OCI-LY7 (cell line): ENCODE results near the gene PCBP3. TPM values are rescaled to one million over a fixed set of nuclear protein-coding genes. Genes with fewer than 3 reads are reported as not detected.

Source experiments
- BruUV-seq: library from RNA; stranded (reverse); fragments of 400-500 nt; replicated peaks from 2 replicates; lab custom pipeline; 2021; lab: Mats Ljungman, UMichigan
- CTCF ChIA-PET: fragments of 300-600 bp; sonication (Branson Sonifier 250); formaldehyde crosslinking; loops from one replicate; lab custom pipeline; 2022; ENCODE audit warnings: antibody characterized with exemption; ENCODE audit not compliant: unreplicated experiment; lab: Charles Lee
- POLR2A ChIA-PET: fragments of 300-600 bp; sonication (Branson Sonifier 250); formaldehyde crosslinking; loops from one replicate; lab custom pipeline; 2022; ENCODE audit warnings: antibody characterized with exemption; lab: Charles Lee
- DNase-seq: peaks from one replicate; pipeline ENCODE4 v3.0.0-alpha.2; 2015; ENCODE audit warnings: low spot score
- H2AFZ ChIP-seq: fragments of 200-600 bp; sonication (generic), shearing (Covaris generic); 2 replicates; pipeline ENCODE4 v1.6.1; 2014; ENCODE audit warnings: mild to moderate bottlenecking, antibody characterized with exemption, low read length, moderate library complexity
- H3K27ac ChIP-seq: fragments of 200-600 bp; sonication (generic); 2 replicates; pipeline ENCODE4 v1.5.1; 2014; ENCODE audit warnings: mixed run types, low read depth, mild to moderate bottlenecking, moderate library complexity, low read length, inconsistent platforms; ENCODE audit not compliant: poor library complexity, severe bottlenecking
- H3K36me3 ChIP-seq: fragments of 200-600 bp; sonication (generic); 2 replicates; pipeline ENCODE4 v1.6.1; 2014; ENCODE audit warnings: mild to moderate bottlenecking, antibody characterized with exemption, low read length, moderate library complexity, mixed read lengths; ENCODE audit not compliant: insufficient read depth
- H3K4me1 ChIP-seq: fragments of 200-600 bp; sonication (generic); 2 replicates; pipeline ENCODE4 v1.5.1; 2014; ENCODE audit warnings: mild to moderate bottlenecking, low read length; ENCODE audit not compliant: insufficient read depth, poor library complexity, severe bottlenecking
- H3K4me2 ChIP-seq: fragments of 200-600 bp; sonication (generic); 2 replicates; pipeline ENCODE4 v1.6.1; 2014; ENCODE audit warnings: mild to moderate bottlenecking, low read length
- H3K4me3 ChIP-seq: fragments of 200-600 bp; sonication (generic); 2 replicates; pipeline ENCODE4 v1.5.1; 2014; ENCODE audit warnings: mild to moderate bottlenecking, low read depth, low read length; ENCODE audit not compliant: poor library complexity, severe bottlenecking
- H3K79me2 ChIP-seq: fragments of 200-600 bp; sonication (generic); 2 replicates; pipeline ENCODE4 v1.6.1; 2016; ENCODE audit warnings: low read depth, mild to moderate bottlenecking, low read length, moderate library complexity, mixed read lengths; ENCODE audit not compliant: insufficient read depth
- H3K9me2 ChIP-seq: fragments of 200-600 bp; sonication (generic); 2 replicates; pipeline ENCODE4 v1.6.1; 2016; ENCODE audit warnings: mild to moderate bottlenecking, low read length, mixed read lengths; ENCODE audit not compliant: insufficient read depth
- H3K9me3 ChIP-seq: fragments of 200-600 bp; sonication (generic); 2 replicates; pipeline ENCODE4 v1.6.1; 2014; ENCODE audit warnings: mild to moderate bottlenecking, mixed run types, low read length, mixed read lengths
- H4K20me1 ChIP-seq: fragments of 200-600 bp; sonication (generic); 2 replicates; pipeline ENCODE4 v1.6.1; 2014; ENCODE audit warnings: mild to moderate bottlenecking, antibody characterized with exemption, low read length, moderate library complexity, mixed read lengths; ENCODE audit not compliant: insufficient read depth
- CTCF ChIP-seq: fragments of 200-600 bp; sonication (generic); conservative IDR thresholded peaks from 2 replicates; pipeline ENCODE4 v1.5.1; 2014; ENCODE audit warnings: mild to moderate bottlenecking, antibody characterized with exemption, low read length, moderate library complexity, mixed read lengths
- EZH2phosphoT487 ChIP-seq: fragments of 200-600 bp; sonication (generic); IDR thresholded peaks from 2 replicates; pipeline ENCODE4 v1.6.1; 2018; ENCODE audit warnings: low read depth, borderline replicate concordance, mild to moderate bottlenecking, mixed run types, antibody characterized with exemption, low read length, moderate library complexity, mixed read lengths
- intact Hi-C: fragments of 100-400 bp; cut with micrococcal nuclease; formaldehyde crosslinking; loops from one replicate; pipeline ENCODE4 v1.10.0; 2022; ENCODE audit not compliant: unreplicated experiment
- total RNA-seq, 2 experiments: library from RNA; depleted of rRNA in 1 of 2; stranded (reverse); fragments of >200 nt in 1 of 2; shearing (Covaris generic) in 1 of 2; gene quantifications; 2 replicates each; pipeline ENCODE4 v1.2.3, GENCODE V29; 2014 to 2022

The PCBP3 gene
- total RNA-seq, 2 experiments from 2014 or later = 0.61 TPM; not detected in 1

- intact Hi-C loops = no loop called here
- no peak for TF ChIP-seq EZH2phosphoT487
- no peak for TF ChIP-seq CTCF
- POLR2A ChIA-PET = no interaction called here
Observed at GRCh38 chr21:45740491-45741357, 97.2 kb downstream of the PCBP3 start.

GRCh38 chr21:45741691-45742090, 98.2 kb downstream of the PCBP3 start:
- DNase-seq = no peak
- no peak overlapping the region for H3K4me2 ChIP-seq
- no peaks in the 10 kb centered on the region for H3K4me1 ChIP-seq
- CTCF ChIA-PET = no interaction called here
- H3K4me3 ChIP-seq = no peak overlapping the region
- H3K9me3 ChIP-seq = no peaks in the 10 kb centered on the region
- no peak overlapping the region for H3K27ac ChIP-seq
- POLR2A ChIA-PET = no interaction called here
- intact Hi-C loops = no loop called here
- no peak overlapping the region for H2AFZ ChIP-seq
- no peaks in the 10 kb centered on the region for H3K36me3 ChIP-seq
- H3K9me2 ChIP-seq = no peaks in the 10 kb centered on the region
- TF ChIP-seq CTCF (no peak), EZH2phosphoT487 (no peak)
- H3K79me2 ChIP-seq = no peaks in the 10 kb centered on the region
- H4K20me1 ChIP-seq = no peaks in the 10 kb centered on the region
- no TSS peak for BruUV-seq

More at GRCh38 chr21:45740491-45741357, 97.2 kb downstream of the PCBP3 start:
- no peaks in the 10 kb centered on the region for H4K20me1 ChIP-seq
- no peak overlapping the region for H3K27ac ChIP-seq
- no peaks in the 10 kb centered on the region for H3K36me3 ChIP-seq
- no peak for DNase-seq
- no peak overlapping the region for H2AFZ ChIP-seq
- no peaks in the 10 kb centered on the region for H3K79me2 ChIP-seq
- H3K4me2 ChIP-seq = no peak overlapping the region
- no peak overlapping the region for H3K4me3 ChIP-seq
- no TSS peak for BruUV-seq
- CTCF ChIA-PET = no interaction called here
- H3K9me2 ChIP-seq = no peaks in the 10 kb centered on the region
- no peaks in the 10 kb centered on the region for H3K9me3 ChIP-seq
- no peaks in the 10 kb centered on the region for H3K4me1 ChIP-seq

- H4K20me1 ChIP-seq = no peaks in the 10 kb centered on the region
Observed at GRCh38 chr21:45742247-45742646, 98.7 kb downstream of the PCBP3 start.

More at GRCh38 chr21:45742247-45742646, 98.7 kb downstream of the PCBP3 start:
- TF ChIP-seq EZH2phosphoT487 (no peak), CTCF (no peak)
- H3K9me3 ChIP-seq = no peaks in the 10 kb centered on the region
- H3K27ac ChIP-seq = no peak overlapping the region
- no TSS peak for BruUV-seq
- ChIA-PET CTCF (no interaction called here), POLR2A (interaction anchor here (0.6 kb wide), 2 partner anchors 12 to 45 kb away, joined by 3 to 4 read pairs; no protein-coding TSS in a partner anchor)
- intact Hi-C loops = no loop called here
- no peak overlapping the region for H3K4me2 ChIP-seq
- H3K36me3 ChIP-seq = no peaks in the 10 kb centered on the region
- no peak overlapping the region for H2AFZ ChIP-seq
- no peaks in the 10 kb centered on the region for H3K79me2 ChIP-seq
- no peak overlapping the region for H3K4me3 ChIP-seq
- no peaks in the 10 kb centered on the region for H3K9me2 ChIP-seq
- no peak for DNase-seq
- no peaks in the 10 kb centered on the region for H3K4me1 ChIP-seq
